ENCODE results near the gene SLC39A9. TPM values are rescaled to one million over a fixed set of nuclear protein-coding genes. Genes with fewer than 3 reads are reported as not detected.

SLC39A9 gene
- 70.9 TPM for total RNA-seq

GRCh38 chr14:69398053-69398817, at the start of gene SLC39A9, which contains the start of gene ERH:
Gene SLC39A9, plus strand, starts transcription at chr14:69398692. Its CDS starts 678 bp downstream, at chr14:69399370.
Gene ERH, minus strand, starts transcription at chr14:69398299. Its CDS starts 66 bp downstream, at chr14:69398233.
- DNase-seq: peak; percentile 99

- DNase-seq: no peak
Measured at GRCh38 chr14:69349091-69349777, 49.3 kb upstream of the SLC39A9 start.

GRCh38 chr14:69350892-69351291, 47.6 kb upstream of the SLC39A9 start:
- DNase-seq: no peak

- DNase-seq: no peak
Measured at GRCh38 chr14:69351385-69351784, 47.1 kb upstream of the SLC39A9 start.

- DNase-seq: no peak
Measured at GRCh38 chr14:69351911-69352310, 46.6 kb upstream of the SLC39A9 start.

- DNase-seq: no peak
Measured at GRCh38 chr14:69353168-69353567, 45.3 kb upstream of the SLC39A9 start.

- no peak for DNase-seq
Measured at GRCh38 chr14:69354383-69355153, 43.9 kb upstream of the SLC39A9 start.

- no peak for DNase-seq
Measured at GRCh38 chr14:69355154-69355597, 43.3 kb upstream of the SLC39A9 start.

GRCh38 chr14:69355607-69356281, 42.7 kb upstream of the SLC39A9 start:
- no peak for DNase-seq

- DNase-seq: no peak
Measured at GRCh38 chr14:69356903-69357543, 41.5 kb upstream of the SLC39A9 start.

GRCh38 chr14:69357544-69358200, 40.8 kb upstream of the SLC39A9 start:
- DNase-seq: no peak

GRCh38 chr14:69358233-69358963, 40.1 kb upstream of the SLC39A9 start:
- DNase-seq: no peak

- DNase-seq: no peak
Measured at GRCh38 chr14:69358966-69359365, 39.5 kb upstream of the SLC39A9 start.

- no peak for DNase-seq
Measured at GRCh38 chr14:69360438-69361108, 37.9 kb upstream of the SLC39A9 start.

GRCh38 chr14:69363055-69363454, 35.4 kb upstream of the SLC39A9 start:
- no peak for DNase-seq

- no peak for DNase-seq
Measured at GRCh38 chr14:69363964-69364363, 34.5 kb upstream of the SLC39A9 start.

GRCh38 chr14:69364378-69364777, 34.1 kb upstream of the SLC39A9 start:
- no peak for DNase-seq

GRCh38 chr14:69366069-69366468, 32.4 kb upstream of the SLC39A9 start:
- DNase-seq: no peak

- DNase-seq: no peak
Measured at GRCh38 chr14:69366761-69367160, 31.7 kb upstream of the SLC39A9 start.

GRCh38 chr14:69368381-69368780, 30.1 kb upstream of the SLC39A9 start:
- no peak for DNase-seq
